HEK293 (cell line): Measurements from ENCODE around the gene C1QL4.

Experiments used
- CTCF ChIA-PET: fragments of 350-600 bp; formaldehyde crosslinking; extraction: SDS; loops from one replicate; lab custom pipeline; 2021; ENCODE audit warnings: antibody characterized with exemption; lab: Yijun Ruan, JAX
- POLR2A ChIA-PET: fragments of 300-600 bp; formaldehyde crosslinking; extraction: SDS; loops from one replicate; lab custom pipeline; 2020; ENCODE audit warnings: antibody characterized with exemption, inconsistent platforms; lab: Yijun Ruan, JAX
- H3K27ac ChIP-seq: fragments of 200-500 bp; sonication (Bioruptor generic); 2 replicates; pipeline ENCODE4 v1.5.1; 2014; ENCODE audit warnings: low read depth, low read length, control low read depth, inconsistent platforms; ENCODE audit errors: extremely low read depth
- H3K36me3 ChIP-seq, 2 experiments: fragments of 200-500 bp in 1 of 2; sonication (Bioruptor generic) in 1 of 2; 1 replicate in 1 of 2; 2 replicates in 1 of 2; pipeline ENCODE4 v1.5.1; 2014 to 2017; ENCODE audit warnings: inconsistent platforms in 2 of 2, low read length in 2 of 2; ENCODE audit not compliant: control insufficient read depth in 2 of 2, insufficient read depth in 1 of 2
- H3K4me1 ChIP-seq: fragments of 200-500 bp; sonication (Bioruptor generic); 2 replicates; pipeline ENCODE4 v1.5.1; 2014; ENCODE audit warnings: mild to moderate bottlenecking, low read length, inconsistent platforms; ENCODE audit not compliant: control insufficient read depth, insufficient read depth
- H3K4me3 ChIP-seq: 2 replicates; pipeline ENCODE4 v1.5.1; 2011; ENCODE audit warnings: low read depth, mild to moderate bottlenecking, control low read depth, low read length, moderate library complexity
- H3K9me3 ChIP-seq: fragments of 200-500 bp; sonication (Bioruptor generic); 2 replicates; pipeline ENCODE4 v1.5.1; 2014; ENCODE audit warnings: low read depth, low read length, inconsistent platforms; ENCODE audit not compliant: control insufficient read depth, insufficient read depth
- INSM2 ChIP-seq: fragments of 450-650 bp; formaldehyde crosslinking; IDR thresholded peaks from 2 replicates; pipeline ENCODE4 v1.5.1; 2016; ENCODE audit warnings: missing biosample characterization, missing genetic modification characterization
- KLF17 ChIP-seq: fragments of 450-650 bp; formaldehyde crosslinking; IDR thresholded peaks from 2 replicates; pipeline ENCODE4 v1.5.1; 2016; ENCODE audit warnings: missing biosample characterization, missing genetic modification characterization
- KLF8 ChIP-seq: fragments of 450-650 bp; formaldehyde crosslinking; IDR thresholded peaks from 2 replicates; pipeline ENCODE4 v1.5.1; 2016; ENCODE audit warnings: missing biosample characterization, missing genetic modification characterization
- MEIS1 ChIP-seq: sonication (generic); formaldehyde crosslinking; IDR thresholded peaks from 2 replicates; pipeline ENCODE4 v1.8.1; 2022; ENCODE audit warnings: missing genetic modification reagents, mild to moderate bottlenecking, borderline replicate concordance
- SP7 ChIP-seq: fragments of 450-650 bp; formaldehyde crosslinking; IDR thresholded peaks from 2 replicates; pipeline ENCODE4 v1.5.1; 2016; ENCODE audit warnings: missing biosample characterization, missing genetic modification characterization
- ZBTB8A ChIP-seq: fragments of 450-650 bp; formaldehyde crosslinking; IDR thresholded peaks from 2 replicates; pipeline ENCODE4 v1.5.1; 2016; ENCODE audit warnings: missing biosample characterization, missing genetic modification characterization
- ZNF121 ChIP-seq: fragments of 450-650 bp; formaldehyde crosslinking; IDR thresholded peaks from 2 replicates; pipeline ENCODE4 v1.5.1; 2016; ENCODE audit warnings: missing biosample characterization, missing genetic modification characterization
- ZNF211 ChIP-seq: fragments of 450-650 bp; formaldehyde crosslinking; IDR thresholded peaks from 2 replicates; pipeline ENCODE4 v1.5.1; 2016; ENCODE audit warnings: low read depth, missing biosample characterization, missing genetic modification characterization
- ZNF280D ChIP-seq: fragments of 450-650 bp; formaldehyde crosslinking; IDR thresholded peaks from 2 replicates; pipeline ENCODE4 v1.5.1; 2016; ENCODE audit warnings: missing biosample characterization, missing genetic modification characterization
- ZNF768 ChIP-seq: fragments of 450-650 bp; formaldehyde crosslinking; IDR thresholded peaks from 2 replicates; pipeline ENCODE4 v1.5.1; 2018; ENCODE audit warnings: missing biosample characterization, mild to moderate bottlenecking, missing genetic modification characterization
- ZNF791 ChIP-seq: fragments of 450-650 bp; formaldehyde crosslinking; IDR thresholded peaks from 2 replicates; pipeline ENCODE4 v1.5.1; 2016; ENCODE audit warnings: missing biosample characterization, missing genetic modification characterization
- ZNF792 ChIP-seq: fragments of 450-650 bp; formaldehyde crosslinking; IDR thresholded peaks from 2 replicates; pipeline ENCODE4 v1.5.1; 2016; ENCODE audit warnings: missing biosample characterization, missing genetic modification characterization
- ZNF837 ChIP-seq: fragments of 450-650 bp; formaldehyde crosslinking; IDR thresholded peaks from 2 replicates; pipeline ENCODE4 v1.5.1; 2016; ENCODE audit warnings: missing biosample characterization, missing genetic modification characterization
- ZSCAN30 ChIP-seq: fragments of 450-650 bp; IDR thresholded peaks from 2 replicates; pipeline ENCODE4 v1.5.1; 2018; ENCODE audit warnings: missing biosample characterization, mild to moderate bottlenecking, missing genetic modification characterization, moderate library complexity
- TF ChIP-seq, protein P1 (sequence below): fragments of 450-650 bp; formaldehyde crosslinking; IDR thresholded peaks from 2 replicates; pipeline ENCODE4 v1.5.1; 2016; ENCODE audit warnings: missing biosample characterization, missing genetic modification characterization, borderline replicate concordance
- TF ChIP-seq, protein P2 (sequence below): fragments of 450-650 bp; formaldehyde crosslinking; IDR thresholded peaks from 2 replicates; pipeline ENCODE4 v1.5.1; 2017; ENCODE audit warnings: missing biosample characterization, missing genetic modification characterization
- TF ChIP-seq, protein P3 (sequence below): fragments of 450-650 bp; formaldehyde crosslinking; IDR thresholded peaks from 2 replicates; pipeline ENCODE4 v1.5.1; 2016; ENCODE audit warnings: missing biosample characterization, missing genetic modification characterization
- TF ChIP-seq, protein P4 (sequence below): fragments of 450-650 bp; formaldehyde crosslinking; IDR thresholded peaks from 2 replicates; pipeline ENCODE4 v1.5.1; 2016; ENCODE audit warnings: missing biosample characterization, missing genetic modification characterization

Gene C1QL4

GRCh38 chr12:49322708-49323523 is 14.1 kb downstream of the C1QL4 start, which contains the start of gene TROAP (continued):
- TF ChIP-seq SP7 (tag by site-specific recombination) (peak; percentile 55), KLF8 (tag by site-specific recombination) (no peak; the same call in 1 of the 2 replicates), ZNF792 (tag by site-specific recombination) (no peak), MEIS1 (CRISPR knock-in tag) (no peak), ZNF121 (tag by site-specific recombination) (peak; percentile 97), ZNF211 (tag by site-specific recombination) (no peak), ZNF791 (tag by site-specific recombination) (no peak), INSM2 (tag by site-specific recombination) (0 out of 2 replicates have a peak, but pooled peaks have one; percentile 28), KLF17 (tag by site-specific recombination) (peak; percentile 46), ZNF837 (tag by site-specific recombination) (no peak)
- TF ChIP-seq, protein P1, sequence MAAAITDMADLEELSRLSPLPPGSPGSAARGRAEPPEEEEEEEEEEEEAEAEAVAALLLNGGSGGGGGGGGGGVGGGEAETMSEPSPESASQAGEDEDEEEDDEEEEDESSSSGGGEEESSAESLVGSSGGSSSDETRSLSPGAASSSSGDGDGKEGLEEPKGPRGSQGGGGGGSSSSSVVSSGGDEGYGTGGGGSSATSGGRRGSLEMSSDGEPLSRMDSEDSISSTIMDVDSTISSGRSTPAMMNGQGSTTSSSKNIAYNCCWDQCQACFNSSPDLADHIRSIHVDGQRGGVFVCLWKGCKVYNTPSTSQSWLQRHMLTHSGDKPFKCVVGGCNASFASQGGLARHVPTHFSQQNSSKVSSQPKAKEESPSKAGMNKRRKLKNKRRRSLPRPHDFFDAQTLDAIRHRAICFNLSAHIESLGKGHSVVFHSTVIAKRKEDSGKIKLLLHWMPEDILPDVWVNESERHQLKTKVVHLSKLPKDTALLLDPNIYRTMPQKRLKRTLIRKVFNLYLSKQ: no peak

DNA sequence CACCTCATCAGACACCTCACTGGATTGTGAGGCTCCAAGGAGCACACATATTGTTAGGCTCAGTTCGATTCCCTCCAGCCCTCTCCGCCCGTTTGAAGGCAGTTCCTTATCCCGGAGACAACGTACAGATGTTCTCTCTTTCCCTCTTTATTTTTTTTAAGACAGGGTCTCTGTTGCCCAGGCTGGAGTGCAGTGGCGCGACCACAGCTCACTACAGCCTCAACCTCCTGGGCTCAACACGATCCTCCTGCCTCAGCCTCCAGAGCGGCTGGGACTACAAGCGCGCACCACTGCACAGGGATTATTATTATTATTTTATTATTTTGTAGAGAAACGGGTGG is 14.7 kb downstream of the C1QL4 start:
- 0 out of 2 replicates have a peak, but pooled peaks have one; percentile 60 for TF ChIP-seq ZNF280D (tag by site-specific recombination)
- TF ChIP-seq, protein P2, sequence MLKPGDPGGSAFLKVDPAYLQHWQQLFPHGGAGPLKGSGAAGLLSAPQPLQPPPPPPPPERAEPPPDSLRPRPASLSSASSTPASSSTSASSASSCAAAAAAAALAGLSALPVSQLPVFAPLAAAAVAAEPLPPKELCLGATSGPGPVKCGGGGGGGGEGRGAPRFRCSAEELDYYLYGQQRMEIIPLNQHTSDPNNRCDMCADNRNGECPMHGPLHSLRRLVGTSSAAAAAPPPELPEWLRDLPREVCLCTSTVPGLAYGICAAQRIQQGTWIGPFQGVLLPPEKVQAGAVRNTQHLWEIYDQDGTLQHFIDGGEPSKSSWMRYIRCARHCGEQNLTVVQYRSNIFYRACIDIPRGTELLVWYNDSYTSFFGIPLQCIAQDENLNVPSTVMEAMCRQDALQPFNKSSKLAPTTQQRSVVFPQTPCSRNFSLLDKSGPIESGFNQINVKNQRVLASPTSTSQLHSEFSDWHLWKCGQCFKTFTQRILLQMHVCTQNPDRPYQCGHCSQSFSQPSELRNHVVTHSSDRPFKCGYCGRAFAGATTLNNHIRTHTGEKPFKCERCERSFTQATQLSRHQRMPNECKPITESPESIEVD: no peak
- TF ChIP-seq, protein P3, sequence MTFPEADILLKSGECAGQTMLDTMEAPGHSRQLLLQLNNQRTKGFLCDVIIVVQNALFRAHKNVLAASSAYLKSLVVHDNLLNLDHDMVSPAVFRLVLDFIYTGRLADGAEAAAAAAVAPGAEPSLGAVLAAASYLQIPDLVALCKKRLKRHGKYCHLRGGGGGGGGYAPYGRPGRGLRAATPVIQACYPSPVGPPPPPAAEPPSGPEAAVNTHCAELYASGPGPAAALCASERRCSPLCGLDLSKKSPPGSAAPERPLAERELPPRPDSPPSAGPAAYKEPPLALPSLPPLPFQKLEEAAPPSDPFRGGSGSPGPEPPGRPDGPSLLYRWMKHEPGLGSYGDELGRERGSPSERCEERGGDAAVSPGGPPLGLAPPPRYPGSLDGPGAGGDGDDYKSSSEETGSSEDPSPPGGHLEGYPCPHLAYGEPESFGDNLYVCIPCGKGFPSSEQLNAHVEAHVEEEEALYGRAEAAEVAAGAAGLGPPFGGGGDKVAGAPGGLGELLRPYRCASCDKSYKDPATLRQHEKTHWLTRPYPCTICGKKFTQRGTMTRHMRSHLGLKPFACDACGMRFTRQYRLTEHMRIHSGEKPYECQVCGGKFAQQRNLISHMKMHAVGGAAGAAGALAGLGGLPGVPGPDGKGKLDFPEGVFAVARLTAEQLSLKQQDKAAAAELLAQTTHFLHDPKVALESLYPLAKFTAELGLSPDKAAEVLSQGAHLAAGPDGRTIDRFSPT (tag by site-specific recombination): no peak
- no peak for TF ChIP-seq ZSCAN30 (tag by site-specific recombination)
- no peak for TF ChIP-seq SP7 (tag by site-specific recombination)
- TF ChIP-seq, protein P4, sequence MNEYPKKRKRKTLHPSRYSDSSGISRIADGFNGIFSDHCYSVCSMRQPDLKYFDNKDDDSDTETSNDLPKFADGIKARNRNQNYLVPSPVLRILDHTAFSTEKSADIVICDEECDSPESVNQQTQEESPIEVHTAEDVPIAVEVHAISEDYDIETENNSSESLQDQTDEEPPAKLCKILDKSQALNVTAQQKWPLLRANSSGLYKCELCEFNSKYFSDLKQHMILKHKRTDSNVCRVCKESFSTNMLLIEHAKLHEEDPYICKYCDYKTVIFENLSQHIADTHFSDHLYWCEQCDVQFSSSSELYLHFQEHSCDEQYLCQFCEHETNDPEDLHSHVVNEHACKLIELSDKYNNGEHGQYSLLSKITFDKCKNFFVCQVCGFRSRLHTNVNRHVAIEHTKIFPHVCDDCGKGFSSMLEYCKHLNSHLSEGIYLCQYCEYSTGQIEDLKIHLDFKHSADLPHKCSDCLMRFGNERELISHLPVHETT (tag by site-specific recombination): 0 out of 2 replicates have a peak, but pooled peaks have one; percentile 63
- 0 out of 2 replicates have a peak, but pooled peaks have one; percentile 25 for TF ChIP-seq ZNF768 (tag by site-specific recombination)
- TF ChIP-seq ZBTB8A (tag by site-specific recombination): no peak
- peak overlapping the region; percentile 73 for H3K4me3 ChIP-seq
- H3K9me3 ChIP-seq: no peaks in the 10 kb centered on the region
- ChIA-PET CTCF (interaction anchor here (0.6 to 4.4 kb wide), 13 partner anchors 9 to 850 kb away, joined by 3 to 43 read pairs (median 7); partner anchors contain the start of genes DNAJC22 and PRPH), POLR2A (interaction anchor here (0.7 to 4.0 kb wide), 20 partner anchors 13 to 469 kb away, joined by 3 to 94 read pairs (median 6); partner anchors contain the start of genes C1QL4, DNAJC22, PRPH and SPATS2)
- H3K36me3 ChIP-seq: peaks cover 21 to 34% of the 10 kb centered on the region in 2 experiments
- H3K4me1 ChIP-seq: 0 out of 2 replicates have a peak, but pooled peaks cover 4% of the 10 kb centered on the region
- peak overlapping the region; percentile 16; the same call in 1 of the 2 replicates for H3K27ac ChIP-seq
